ENCODE data around the gene STN1. TPM values are rescaled to one million over a fixed set of nuclear protein-coding genes. Genes with fewer than 3 reads are reported as not detected.
A peak's percentile ranks its signal among the peaks of the same experiment; 100 is the strongest.

The STN1 gene
- total and polyA plus RNA-seq, 5 donors from 2014 or later, result 44.1 to 122 (median 106) TPM

GRCh38 chr10:103934308-103934707 is 16.3 kb upstream of the STN1 start:
- H3K27ac Mint-ChIP-seq, result peak overlapping the region in 1 of 3 donors; percentile 47
- H3K36me3 ChIP-seq (ENCODE audit: control insufficient read depth, insufficient read depth, low read length), result no peaks in the 10 kb centered on the region
- no peak overlapping the region for H3K4me3 Mint-ChIP-seq
- H3K27me3 Mint-ChIP-seq, result peaks cover 22% of the 10 kb centered on the region
- DNase-seq (no peak), ATAC-seq (ENCODE audit: low read depth in 2 of 2) (no peak)
- no peaks in the 10 kb centered on the region for H3K27me3 ChIP-seq (ENCODE audit: control insufficient read depth, insufficient read depth, low read length)
- H3K4me3 ChIP-seq (ENCODE audit: low read depth, low read length), result no peak overlapping the region
- no peaks in the 10 kb centered on the region for H3K36me3 Mint-ChIP-seq
- no peak overlapping the region for H3K27ac ChIP-seq (ENCODE audit: insufficient read depth, low read length, poor library complexity, severe bottlenecking)
- H3K9me3 ChIP-seq (ENCODE audit: control insufficient read depth in 2 of 2, low read length in 2 of 2), result no peaks in the 10 kb centered on the region
- H3K4me1 ChIP-seq (ENCODE audit: control insufficient read depth, insufficient read depth, low read length, poor library complexity, severe bottlenecking), result no peaks in the 10 kb centered on the region
- peaks cover 0 to 3% (median 0%) of the 10 kb centered on the region in 4 donors for H3K4me1 Mint-ChIP-seq
- no peaks in the 10 kb centered on the region for H3K9me3 Mint-ChIP-seq

- Mint-ChIP-seq H3K9me3 (no peaks in the 10 kb centered on the region), H3K4me3 (no peak overlapping the region), H3K36me3 (no peaks in the 10 kb centered on the region), H3K4me1 (peaks cover 0 to 3% (median 0%) of the 10 kb centered on the region in 4 donors), H3K27me3 (peaks cover 22% of the 10 kb centered on the region), H3K27ac (peak overlapping the region in 1 of 3 donors; percentile 47)
- H3K4me3 ChIP-seq (ENCODE audit: low read depth, low read length), result no peak overlapping the region
- no peaks in the 10 kb centered on the region for H3K4me1 ChIP-seq (ENCODE audit: control insufficient read depth, insufficient read depth, low read length, poor library complexity, severe bottlenecking)
- DNase-seq (no peak), ATAC-seq (ENCODE audit: low read depth in 2 of 2) (no peak)
- no peaks in the 10 kb centered on the region for H3K9me3 ChIP-seq (ENCODE audit: control insufficient read depth in 2 of 2, low read length in 2 of 2)
- H3K27ac ChIP-seq (ENCODE audit: insufficient read depth, low read length, poor library complexity, severe bottlenecking), result no peak overlapping the region
- H3K36me3 ChIP-seq (ENCODE audit: control insufficient read depth, insufficient read depth, low read length), result no peaks in the 10 kb centered on the region
- no peaks in the 10 kb centered on the region for H3K27me3 ChIP-seq (ENCODE audit: control insufficient read depth, insufficient read depth, low read length)
Observed at GRCh38 chr10:103933557-103934121, 15.7 kb upstream of the STN1 start.

- ATAC-seq (ENCODE audit: low read depth in 2 of 2) (no peak), DNase-seq (no peak)
- Histone ChIP-seq H3K36me3 (ENCODE audit: control insufficient read depth, insufficient read depth, low read length) (no peaks in the 10 kb centered on the region), H3K4me1 (ENCODE audit: control insufficient read depth, insufficient read depth, low read length, poor library complexity, severe bottlenecking) (no peaks in the 10 kb centered on the region), H3K9me3 (ENCODE audit: control insufficient read depth in 2 of 2, low read length in 2 of 2) (no peaks in the 10 kb centered on the region), H3K4me3 (ENCODE audit: low read depth, low read length) (no peak overlapping the region), H3K27ac (ENCODE audit: insufficient read depth, low read length, poor library complexity, severe bottlenecking) (no peak overlapping the region), H3K27me3 (ENCODE audit: control insufficient read depth, insufficient read depth, low read length) (no peaks in the 10 kb centered on the region)
- H3K4me3 Mint-ChIP-seq, result no peak overlapping the region
- H3K27ac Mint-ChIP-seq, result no peak overlapping the region
- H3K36me3 Mint-ChIP-seq, result no peaks in the 10 kb centered on the region
- H3K9me3 Mint-ChIP-seq, result no peaks in the 10 kb centered on the region
- H3K27me3 Mint-ChIP-seq, result peaks cover 18% of the 10 kb centered on the region
- H3K4me1 Mint-ChIP-seq, result peaks cover 0 to 3% (median 0%) of the 10 kb centered on the region in 4 donors
Observed at GRCh38 chr10:103932971-103933370, 15.0 kb upstream of the STN1 start.

GRCh38 chr10:103932271-103932670 is 14.3 kb upstream of the STN1 start:
- peaks cover 0 to 3% (median 0%) of the 10 kb centered on the region in 4 donors for H3K4me1 Mint-ChIP-seq
- no peaks in the 10 kb centered on the region for H3K27me3 ChIP-seq (ENCODE audit: control insufficient read depth, insufficient read depth, low read length)
- DNase-seq (no peak), ATAC-seq (ENCODE audit: low read depth in 2 of 2) (no peak)
- no peaks in the 10 kb centered on the region for H3K9me3 ChIP-seq (ENCODE audit: control insufficient read depth in 2 of 2, low read length in 2 of 2)
- H3K4me3 ChIP-seq (ENCODE audit: low read depth, low read length), result no peak overlapping the region
- H3K9me3 Mint-ChIP-seq, result no peaks in the 10 kb centered on the region
- peaks cover 18% of the 10 kb centered on the region for H3K27me3 Mint-ChIP-seq
- H3K27ac ChIP-seq (ENCODE audit: insufficient read depth, low read length, poor library complexity, severe bottlenecking), result no peak overlapping the region
- H3K36me3 Mint-ChIP-seq, result no peaks in the 10 kb centered on the region
- H3K4me1 ChIP-seq (ENCODE audit: control insufficient read depth, insufficient read depth, low read length, poor library complexity, severe bottlenecking), result no peaks in the 10 kb centered on the region
- H3K4me3 Mint-ChIP-seq, result no peak overlapping the region
- no peaks in the 10 kb centered on the region for H3K36me3 ChIP-seq (ENCODE audit: control insufficient read depth, insufficient read depth, low read length)
- no peak overlapping the region for H3K27ac Mint-ChIP-seq

DNA sequence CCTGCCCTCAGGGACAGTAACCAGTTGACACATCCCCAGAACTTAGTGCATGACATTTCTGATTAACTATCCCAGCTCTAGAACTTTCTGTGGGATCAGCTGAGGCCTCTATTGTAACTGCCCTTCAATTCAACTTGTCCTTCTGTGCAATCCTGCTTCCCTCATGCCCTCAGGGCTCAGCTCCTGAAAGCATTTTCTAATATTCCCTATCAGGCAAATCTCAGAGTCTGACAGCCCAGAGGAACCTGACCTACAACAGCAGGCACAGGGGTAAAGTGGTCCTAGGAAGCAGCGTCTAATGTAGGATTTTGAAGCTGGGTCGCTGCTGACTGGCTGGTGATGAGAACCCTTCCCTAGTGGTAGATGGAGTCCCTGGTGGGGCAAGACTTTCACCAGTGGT is 13.6 kb upstream of the STN1 start:
- Mint-ChIP-seq H3K4me3 (no peak overlapping the region), H3K36me3 (no peaks in the 10 kb centered on the region), H3K4me1 (peaks cover 0 to 3% (median 0%) of the 10 kb centered on the region in 4 donors), H3K27me3 (peaks cover 18% of the 10 kb centered on the region), H3K27ac (no peak overlapping the region), H3K9me3 (no peaks in the 10 kb centered on the region)
- Histone ChIP-seq H3K9me3 (ENCODE audit: control insufficient read depth in 2 of 2, low read length in 2 of 2) (no peaks in the 10 kb centered on the region), H3K4me3 (ENCODE audit: low read depth, low read length) (no peak overlapping the region), H3K27me3 (ENCODE audit: control insufficient read depth, insufficient read depth, low read length) (no peaks in the 10 kb centered on the region), H3K36me3 (ENCODE audit: control insufficient read depth, insufficient read depth, low read length) (no peaks in the 10 kb centered on the region), H3K4me1 (ENCODE audit: control insufficient read depth, insufficient read depth, low read length, poor library complexity, severe bottlenecking) (no peaks in the 10 kb centered on the region), H3K27ac (ENCODE audit: insufficient read depth, low read length, poor library complexity, severe bottlenecking) (no peak overlapping the region)
- ATAC-seq (ENCODE audit: low read depth in 2 of 2) (no peak), DNase-seq (no peak)

DNA sequence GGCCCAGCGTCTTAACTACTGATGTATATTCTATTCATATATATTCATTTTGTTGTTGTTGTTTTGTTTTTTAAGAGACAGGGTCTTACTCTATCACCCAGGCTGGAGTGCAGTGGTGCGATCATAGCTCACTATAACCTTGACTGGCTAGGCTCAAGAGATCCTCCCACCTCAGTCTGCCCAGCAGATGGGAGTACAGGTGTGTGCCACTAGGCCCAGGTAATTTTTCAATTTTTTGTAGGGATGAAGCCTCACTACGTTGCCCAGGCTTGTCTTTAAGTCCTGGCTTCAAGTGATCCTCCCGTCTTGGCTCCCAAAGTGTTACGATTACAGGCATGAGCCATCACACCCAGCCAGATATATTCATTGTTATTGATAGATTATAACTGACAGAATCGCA is 12.9 kb upstream of the STN1 start:
- no peaks in the 10 kb centered on the region for H3K27me3 ChIP-seq (ENCODE audit: control insufficient read depth, insufficient read depth, low read length)
- H3K27ac Mint-ChIP-seq, result no peak overlapping the region
- peaks cover 0 to 3% (median 0%) of the 10 kb centered on the region in 4 donors for H3K4me1 Mint-ChIP-seq
- H3K4me3 Mint-ChIP-seq, result no peak overlapping the region
- no peaks in the 10 kb centered on the region for H3K4me1 ChIP-seq (ENCODE audit: control insufficient read depth, insufficient read depth, low read length, poor library complexity, severe bottlenecking)
- DNase-seq (no peak), ATAC-seq (ENCODE audit: low read depth in 2 of 2) (no peak)
- peaks cover 14% of the 10 kb centered on the region for H3K27me3 Mint-ChIP-seq
- H3K4me3 ChIP-seq (ENCODE audit: low read depth, low read length), result no peak overlapping the region
- H3K9me3 Mint-ChIP-seq, result no peaks in the 10 kb centered on the region
- no peak overlapping the region for H3K27ac ChIP-seq (ENCODE audit: insufficient read depth, low read length, poor library complexity, severe bottlenecking)
- H3K36me3 Mint-ChIP-seq, result no peaks in the 10 kb centered on the region
- H3K9me3 ChIP-seq (ENCODE audit: control insufficient read depth in 2 of 2, low read length in 2 of 2), result no peaks in the 10 kb centered on the region
- H3K36me3 ChIP-seq (ENCODE audit: control insufficient read depth, insufficient read depth, low read length), result no peaks in the 10 kb centered on the region

DNA sequence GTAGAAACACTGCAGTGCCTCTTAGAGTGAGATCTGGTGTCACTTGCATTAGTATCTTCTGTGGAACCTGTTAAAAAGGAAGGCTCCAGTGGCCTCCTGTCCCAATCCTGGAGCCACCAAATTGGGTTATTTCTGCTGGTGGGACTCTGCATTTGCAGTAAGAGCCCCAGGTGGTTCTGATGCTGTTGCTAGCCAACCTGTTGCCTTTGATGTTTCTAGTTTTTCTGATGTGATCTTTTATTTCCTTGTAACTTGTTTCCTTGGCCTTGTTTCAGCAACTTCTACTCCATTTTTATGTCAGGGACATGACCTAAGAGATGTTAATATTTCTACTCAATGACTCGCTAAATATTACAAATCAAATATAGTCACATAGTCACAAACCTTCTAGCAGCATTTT is 12.5 kb upstream of the STN1 start:
- ATAC-seq (ENCODE audit: low read depth in 2 of 2), result no peak
- H3K9me3 ChIP-seq (ENCODE audit: control insufficient read depth in 2 of 2, low read length in 2 of 2), result no peaks in the 10 kb centered on the region

GRCh38 chr10:103929381-103929921 is 11.5 kb upstream of the STN1 start:
- Histone ChIP-seq H3K4me1 (ENCODE audit: control insufficient read depth, insufficient read depth, low read length, poor library complexity, severe bottlenecking) (no peaks in the 10 kb centered on the region), H3K27me3 (ENCODE audit: control insufficient read depth, insufficient read depth, low read length) (no peaks in the 10 kb centered on the region), H3K36me3 (ENCODE audit: control insufficient read depth, insufficient read depth, low read length) (no peaks in the 10 kb centered on the region), H3K4me3 (ENCODE audit: low read depth, low read length) (no peak overlapping the region), H3K27ac (ENCODE audit: insufficient read depth, low read length, poor library complexity, severe bottlenecking) (no peak overlapping the region), H3K9me3 (ENCODE audit: control insufficient read depth in 2 of 2, low read length in 2 of 2) (no peaks in the 10 kb centered on the region)
- ATAC-seq (ENCODE audit: low read depth in 2 of 2) (no peak), DNase-seq (no peak)
- H3K9me3 Mint-ChIP-seq, result no peaks in the 10 kb centered on the region
- H3K4me1 Mint-ChIP-seq, result peaks cover 0 to 3% (median 0%) of the 10 kb centered on the region in 4 donors
- H3K36me3 Mint-ChIP-seq, result no peaks in the 10 kb centered on the region
- no peak overlapping the region for H3K27ac Mint-ChIP-seq
- no peak overlapping the region for H3K4me3 Mint-ChIP-seq
- peaks cover 5% of the 10 kb centered on the region for H3K27me3 Mint-ChIP-seq

More for the DNA sequence above, 12.5 kb upstream of the STN1 start:
- H3K4me3 Mint-ChIP-seq, result no peak overlapping the region
- no peaks in the 10 kb centered on the region for H3K9me3 Mint-ChIP-seq
- H3K27ac Mint-ChIP-seq, result no peak overlapping the region
- no peak overlapping the region for H3K4me3 ChIP-seq (ENCODE audit: low read depth, low read length)
- H3K27me3 Mint-ChIP-seq, result peaks cover 10% of the 10 kb centered on the region
- H3K36me3 Mint-ChIP-seq, result no peaks in the 10 kb centered on the region
- no peak for DNase-seq
- no peak overlapping the region for H3K27ac ChIP-seq (ENCODE audit: insufficient read depth, low read length, poor library complexity, severe bottlenecking)
- peaks cover 0 to 3% (median 0%) of the 10 kb centered on the region in 4 donors for H3K4me1 Mint-ChIP-seq
- H3K36me3 ChIP-seq (ENCODE audit: control insufficient read depth, insufficient read depth, low read length), result no peaks in the 10 kb centered on the region
- H3K27me3 ChIP-seq (ENCODE audit: control insufficient read depth, insufficient read depth, low read length), result no peaks in the 10 kb centered on the region
- H3K4me1 ChIP-seq (ENCODE audit: control insufficient read depth, insufficient read depth, low read length, poor library complexity, severe bottlenecking), result no peaks in the 10 kb centered on the region
